D721Med (cell line): ENCODE measurements around the gene SCNN1A.

Source experiments
- DNase-seq: peaks from one replicate; pipeline ENCODE4 v3.0.0; 2011; ENCODE audit warnings: low spot score; ENCODE audit not compliant: insufficient read length
- FAIRE-seq: peaks from 2 replicates; lab custom pipeline; 2011; peaks lifted over from hg19 to GRCh38; lab: Jason Lieb, UNC
- CTCF ChIP-seq: IDR thresholded peaks from 2 replicates; pipeline ENCODE4 v1.5.1; 2012; ENCODE audit warnings: mild to moderate bottlenecking, control low read depth; ENCODE audit not compliant: insufficient read depth; ENCODE audit errors: missing control alignments

Gene SCNN1A

GRCh38 chr12:6329703-6330064 lies 45.7 kb downstream of the SCNN1A start:
- FAIRE-seq, result no peak
- no peak for TF ChIP-seq CTCF
- no peak for DNase-seq

DNA sequence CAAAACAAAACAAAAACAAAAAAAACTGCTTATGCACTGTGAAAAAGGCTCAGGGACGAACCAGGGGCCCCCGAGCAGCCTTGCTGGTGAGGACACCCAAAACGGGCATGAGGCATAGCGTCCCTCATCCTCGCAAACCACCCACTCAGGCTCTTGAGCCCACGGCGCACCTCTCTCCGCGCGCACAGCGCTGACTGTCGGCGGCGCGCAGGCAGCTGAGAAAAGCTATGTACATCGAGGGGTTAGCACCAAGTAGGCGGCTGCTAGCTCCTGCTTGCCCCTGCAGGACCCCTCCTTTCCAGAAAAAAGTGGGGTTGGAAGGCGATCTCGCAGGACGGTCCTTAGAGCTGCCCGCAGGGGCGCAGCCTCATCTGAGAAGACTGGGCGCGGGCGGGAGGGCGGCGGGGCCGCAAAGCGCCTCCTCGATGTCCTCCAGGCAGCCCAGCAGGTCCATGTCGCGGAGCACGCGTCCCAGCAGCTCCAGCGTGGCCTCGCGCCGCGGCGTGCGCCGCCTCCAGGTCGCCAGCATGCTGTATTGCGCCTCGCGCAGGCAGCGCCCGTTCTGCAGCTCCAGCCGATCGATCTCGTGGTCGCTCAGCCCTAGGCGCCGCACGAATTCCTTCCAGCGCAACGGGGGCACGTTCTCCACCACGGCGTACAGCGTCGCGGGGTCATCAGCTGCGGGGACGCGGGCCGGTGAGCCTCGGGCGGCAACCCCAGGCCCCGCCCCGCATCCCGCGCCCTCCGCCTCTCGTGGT lies 46.2 kb downstream of the SCNN1A start:
- no peak for TF ChIP-seq CTCF

DNA sequence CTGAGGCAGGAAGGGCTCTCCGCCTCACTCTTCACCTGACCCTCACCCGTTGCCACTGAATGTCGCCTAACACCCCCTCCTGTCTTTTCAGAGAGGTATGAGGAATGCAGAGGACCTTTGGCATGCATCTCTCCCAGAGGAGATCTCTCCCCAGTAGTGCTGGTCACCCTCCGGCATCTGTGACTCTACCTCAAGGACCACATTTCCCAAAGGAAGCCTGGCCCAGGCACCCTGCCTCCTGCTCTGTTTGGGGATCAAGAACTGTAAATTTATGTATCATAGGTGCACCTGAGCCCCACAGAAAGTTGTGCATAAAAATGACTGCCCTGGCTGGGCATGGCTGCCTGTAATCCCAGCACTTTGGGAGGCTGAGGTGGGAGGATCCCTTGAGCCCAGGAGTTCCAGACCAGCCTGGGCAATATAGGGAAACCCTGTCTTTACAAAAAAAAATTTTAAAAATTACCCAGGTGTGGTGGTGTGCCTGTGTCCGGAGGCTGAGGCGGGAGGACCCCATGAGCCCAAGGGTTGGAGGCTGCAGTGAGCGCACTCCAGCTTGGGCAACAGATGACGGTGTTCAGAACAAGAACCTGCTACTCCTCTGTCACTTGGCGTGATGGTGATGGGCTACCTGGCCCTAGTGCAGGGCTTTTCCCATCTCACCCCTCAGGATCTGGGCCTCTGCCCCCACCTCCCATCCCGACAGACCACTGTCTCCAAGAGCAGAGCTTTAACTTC lies 47.2 kb downstream of the SCNN1A start:
- FAIRE-seq (no peak), DNase-seq (no peak)
- TF ChIP-seq CTCF, result no peak

More for the DNA sequence above, 46.2 kb downstream of the SCNN1A start:
- FAIRE-seq, result no peak
- DNase-seq, result no peak

DNA sequence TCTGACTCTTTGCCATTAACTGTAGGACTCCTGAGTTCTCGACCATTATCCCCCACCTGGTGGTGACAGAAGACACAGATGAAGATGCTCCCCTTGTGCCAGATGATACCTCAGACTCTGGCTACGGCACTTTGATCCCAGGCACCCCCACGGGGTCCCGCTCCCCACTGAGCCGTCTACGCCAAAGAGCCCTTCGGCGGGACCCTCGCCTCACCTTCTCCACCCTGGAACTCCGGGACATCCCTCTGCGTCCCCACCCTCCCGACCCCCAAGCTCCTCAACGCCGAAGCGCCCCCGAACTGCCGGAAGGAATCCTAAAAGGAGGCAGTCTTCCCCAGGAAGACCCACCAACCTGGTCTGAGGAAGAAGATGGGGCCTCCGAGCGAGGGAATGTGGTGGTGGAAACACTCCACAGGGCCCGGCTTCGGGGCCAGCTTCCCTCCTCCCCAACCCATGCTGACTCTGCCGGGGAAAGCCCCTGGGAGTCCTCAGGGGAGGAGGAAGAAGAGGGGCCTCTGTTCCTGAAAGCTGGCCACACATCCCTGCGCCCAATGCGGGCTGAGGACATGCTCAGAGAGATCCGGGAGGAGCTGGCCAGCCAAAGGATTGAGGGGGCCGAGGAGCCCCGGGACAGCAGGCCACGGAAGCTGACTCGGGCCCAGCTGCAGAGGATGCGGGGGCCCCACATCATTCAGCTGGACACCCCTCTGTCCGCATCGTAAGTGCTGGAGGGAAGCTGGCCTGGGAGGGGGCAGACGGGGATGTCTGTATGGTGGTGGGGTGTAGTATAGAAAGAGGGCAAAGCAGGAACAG lies 47.9 kb downstream of the SCNN1A start:
- FAIRE-seq, result no peak
- DNase-seq, result no peak
- TF ChIP-seq CTCF, result no peak

DNA sequence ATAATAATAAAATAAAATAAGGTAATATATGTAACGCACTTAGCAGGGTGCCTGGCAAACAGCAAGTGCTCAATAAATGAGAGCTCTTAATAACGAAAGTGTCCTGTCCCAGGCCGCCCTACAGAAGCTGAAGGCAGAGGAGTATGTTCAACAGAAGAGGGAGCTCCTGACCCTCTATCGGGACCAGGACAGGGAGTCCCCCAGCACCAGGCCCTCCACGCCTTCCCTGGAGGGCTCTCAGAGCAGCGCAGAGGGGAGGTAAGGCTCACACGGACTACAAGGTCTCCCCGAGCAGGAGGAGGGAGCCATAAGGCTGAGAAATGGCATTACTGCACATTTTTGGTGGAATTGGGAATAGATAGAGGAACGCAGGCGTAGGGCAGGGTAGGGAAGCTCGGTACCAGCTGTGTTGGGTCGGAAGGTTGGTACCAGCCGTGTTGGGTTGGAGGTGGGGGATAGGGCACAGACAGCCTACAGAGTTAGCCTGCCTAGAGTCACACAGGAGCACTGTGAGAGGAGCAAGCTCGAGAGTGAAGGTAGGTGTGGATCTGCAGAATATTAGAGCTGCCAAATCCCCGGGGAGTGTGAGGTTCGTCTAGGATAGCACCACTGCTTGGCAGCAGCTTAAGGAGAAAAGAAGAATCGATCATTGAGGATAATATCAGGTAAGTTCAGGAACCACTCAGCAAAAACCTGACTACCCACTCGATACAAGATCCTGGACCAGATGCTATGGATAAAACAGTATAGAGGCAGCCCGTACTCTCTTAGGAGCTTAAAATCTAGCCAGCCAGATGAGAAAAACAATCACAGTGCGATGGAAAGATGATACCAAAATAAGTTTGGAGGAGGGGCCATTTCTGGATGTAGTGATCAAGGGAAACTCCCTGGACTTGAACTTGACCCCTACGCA lies 48.8 kb downstream of the SCNN1A start:
- peak; percentile 49 for TF ChIP-seq CTCF
- DNase-seq, result no peak
- FAIRE-seq, result no peak

DNA sequence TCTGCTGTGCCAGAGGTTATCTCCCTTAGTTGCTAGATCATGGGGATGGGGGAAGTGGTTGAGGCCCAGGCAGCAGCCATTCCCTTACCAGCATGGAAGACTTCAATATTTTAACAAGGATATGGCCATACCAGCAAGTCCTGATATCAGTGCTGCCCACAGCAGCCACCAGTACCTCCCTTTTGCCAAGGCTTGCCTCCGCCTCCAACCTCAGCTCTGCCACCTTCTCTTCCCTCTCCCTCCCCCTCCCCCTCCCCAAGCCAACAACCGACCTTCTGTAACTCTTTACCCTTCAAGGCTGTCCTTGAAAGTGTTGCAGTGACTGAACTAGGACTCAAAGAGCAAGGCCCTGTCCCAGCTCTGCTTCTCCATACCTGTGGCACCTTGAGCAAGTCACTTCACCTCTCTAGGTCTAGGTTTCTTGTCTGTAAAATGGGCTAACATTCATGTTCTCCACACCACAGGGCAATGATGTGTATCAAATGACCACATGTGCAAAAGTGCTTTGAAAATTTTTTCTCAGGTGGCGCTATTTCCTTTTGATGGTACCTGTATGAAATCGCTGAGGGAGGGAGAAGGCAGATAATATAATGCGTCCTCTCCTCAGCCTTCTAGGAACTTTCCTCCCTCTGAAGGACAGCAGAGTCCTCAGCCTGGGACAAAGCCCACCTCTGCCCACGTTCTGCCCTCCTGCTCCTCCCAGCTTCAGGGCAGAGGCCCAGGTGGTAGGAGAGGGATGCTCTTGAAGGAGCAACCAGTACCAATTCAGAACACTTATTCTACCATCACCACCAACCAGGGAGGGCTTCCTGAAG lies 50.2 kb downstream of the SCNN1A start:
- DNase-seq (no peak), FAIRE-seq (no peak)
- no peak for TF ChIP-seq CTCF
